ENCODE results near the gene OR6X1. TPM values are rescaled to one million over a fixed set of nuclear protein-coding genes. Genes with fewer than 3 reads are reported as not detected.
A peak's percentile ranks its signal among the peaks of the same experiment; 100 is the strongest.

Gene OR6X1, protein sequence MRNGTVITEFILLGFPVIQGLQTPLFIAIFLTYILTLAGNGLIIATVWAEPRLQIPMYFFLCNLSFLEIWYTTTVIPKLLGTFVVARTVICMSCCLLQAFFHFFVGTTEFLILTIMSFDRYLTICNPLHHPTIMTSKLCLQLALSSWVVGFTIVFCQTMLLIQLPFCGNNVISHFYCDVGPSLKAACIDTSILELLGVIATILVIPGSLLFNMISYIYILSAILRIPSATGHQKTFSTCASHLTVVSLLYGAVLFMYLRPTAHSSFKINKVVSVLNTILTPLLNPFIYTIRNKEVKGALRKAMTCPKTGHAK
- total RNA-seq (2014; rRNA removed; shearing (Covaris generic)): not detected in 2 replicates
- total RNA-seq (2022): not detected in 2 replicates
- not detected for Bru-seq, nascent RNA
- percentile 23 among the genes with signal in this experiment for BruChase-seq, experiment 1, labeled RNA remaining after a 6-hour chase
- not detected for BruChase-seq, experiment 2, labeled RNA remaining after a 2-hour chase
- long read RNA-seq: 0 reads

DNA sequence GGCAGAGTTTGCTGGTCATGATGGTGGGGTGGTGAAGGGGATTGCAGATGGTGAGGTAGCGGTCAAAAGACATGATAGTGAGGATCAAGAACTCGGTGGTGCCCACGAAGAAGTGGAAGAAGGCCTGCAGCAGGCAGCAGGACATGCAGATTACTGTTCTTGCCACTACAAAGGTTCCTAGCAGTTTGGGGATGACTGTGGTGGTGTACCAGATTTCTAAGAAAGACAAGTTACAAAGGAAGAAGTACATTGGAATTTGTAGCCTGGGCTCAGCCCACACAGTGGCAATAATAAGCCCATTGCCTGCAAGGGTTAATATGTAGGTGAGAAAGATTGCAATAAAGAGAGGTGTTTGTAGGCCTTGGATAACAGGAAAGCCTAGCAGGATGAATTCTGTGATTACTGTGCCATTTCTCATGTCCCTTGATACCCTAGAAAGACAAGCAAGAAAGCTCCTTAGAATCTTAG lies at the start of gene OR6X1:
Gene OR6X1, minus strand, starts transcription at position 418 of the 468 bp plus-strand sequence. Its CDS starts 0 bp downstream, at position 418.
- no peaks in the 10 kb centered on the region for H4K20me1 ChIP-seq (ENCODE audit: insufficient read depth, low read length)
- no peak within 1 kb of the TSS for H3K4me3 ChIP-seq (ENCODE audit: low read depth, low read length, poor library complexity, severe bottlenecking)
- CTCF ChIA-PET (ENCODE audit: unreplicated experiment): no interaction called here
- intact Hi-C loops (cut with micrococcal nuclease; ENCODE audit: unreplicated experiment): no loop called here
- POLR2A ChIA-PET: no interaction called here
- no peak within 1 kb of the TSS for H3K4me2 ChIP-seq (ENCODE audit: low read length)
- H3K27ac ChIP-seq (ENCODE audit: low read depth, low read length, poor library complexity, severe bottlenecking): no peak within 1 kb of the TSS
- no TSS peak for BruUV-seq (replicated peaks)
- TF ChIP-seq, protein P1, sequence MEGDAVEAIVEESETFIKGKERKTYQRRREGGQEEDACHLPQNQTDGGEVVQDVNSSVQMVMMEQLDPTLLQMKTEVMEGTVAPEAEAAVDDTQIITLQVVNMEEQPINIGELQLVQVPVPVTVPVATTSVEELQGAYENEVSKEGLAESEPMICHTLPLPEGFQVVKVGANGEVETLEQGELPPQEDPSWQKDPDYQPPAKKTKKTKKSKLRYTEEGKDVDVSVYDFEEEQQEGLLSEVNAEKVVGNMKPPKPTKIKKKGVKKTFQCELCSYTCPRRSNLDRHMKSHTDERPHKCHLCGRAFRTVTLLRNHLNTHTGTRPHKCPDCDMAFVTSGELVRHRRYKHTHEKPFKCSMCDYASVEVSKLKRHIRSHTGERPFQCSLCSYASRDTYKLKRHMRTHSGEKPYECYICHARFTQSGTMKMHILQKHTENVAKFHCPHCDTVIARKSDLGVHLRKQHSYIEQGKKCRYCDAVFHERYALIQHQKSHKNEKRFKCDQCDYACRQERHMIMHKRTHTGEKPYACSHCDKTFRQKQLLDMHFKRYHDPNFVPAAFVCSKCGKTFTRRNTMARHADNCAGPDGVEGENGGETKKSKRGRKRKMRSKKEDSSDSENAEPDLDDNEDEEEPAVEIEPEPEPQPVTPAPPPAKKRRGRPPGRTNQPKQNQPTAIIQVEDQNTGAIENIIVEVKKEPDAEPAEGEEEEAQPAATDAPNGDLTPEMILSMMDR (conservative IDR thresholded peaks at IDR 0.05; ENCODE audit: low read length): no peak
- no peak for TF ChIP-seq EZH2phosphoT487 (IDR thresholded peaks at IDR 0.05; ENCODE audit: borderline replicate concordance, low read depth, low read length)
- H3K4me1 ChIP-seq (ENCODE audit: insufficient read depth, low read length, poor library complexity, severe bottlenecking): no peaks in the 10 kb centered on the region
- H3K79me2 ChIP-seq (ENCODE audit: insufficient read depth, low read depth, low read length): no peaks in the 10 kb centered on the region
- H3K9me2 ChIP-seq (ENCODE audit: insufficient read depth, low read length): no peaks in the 10 kb centered on the region
- H2AFZ ChIP-seq (ENCODE audit: low read length): no peak within 1 kb of the TSS
- no peak for DNase-seq (ENCODE audit: low spot score)
- H3K9me3 ChIP-seq (ENCODE audit: low read length): no peaks in the 10 kb centered on the region
- H3K36me3 ChIP-seq (ENCODE audit: insufficient read depth, low read length): no peaks in the 10 kb centered on the region

DNA sequence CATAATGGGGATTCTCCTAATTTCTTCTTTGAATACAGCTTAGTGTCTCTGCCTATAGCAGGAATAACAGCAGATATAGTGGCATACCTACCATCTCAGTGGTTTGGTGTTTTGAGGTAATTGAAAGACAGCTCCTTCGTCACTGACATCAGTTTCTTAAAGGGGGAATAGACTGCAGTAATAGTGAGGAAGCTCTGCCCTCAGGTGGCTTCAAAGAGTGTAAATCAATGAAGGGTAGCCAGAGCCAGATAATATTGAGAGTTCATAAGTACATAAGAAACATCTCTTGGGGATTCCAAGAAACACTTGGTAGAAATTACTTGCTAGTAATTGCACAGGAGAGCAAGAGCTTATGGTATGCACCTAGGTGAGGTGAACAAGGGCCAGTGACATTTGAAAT lies 47.4 kb upstream of the OR6X1 start:
- no peaks in the 10 kb centered on the region for H3K79me2 ChIP-seq (ENCODE audit: insufficient read depth, low read depth, low read length)
- H3K4me2 ChIP-seq (ENCODE audit: low read length): no peak overlapping the region
- TF ChIP-seq, protein P1 (conservative IDR thresholded peaks at IDR 0.05; ENCODE audit: low read length): no peak
- TF ChIP-seq EZH2phosphoT487 (IDR thresholded peaks at IDR 0.05; ENCODE audit: borderline replicate concordance, low read depth, low read length): no peak
- H3K4me3 ChIP-seq (ENCODE audit: low read depth, low read length, poor library complexity, severe bottlenecking): no peak overlapping the region
- no peaks in the 10 kb centered on the region for H3K9me3 ChIP-seq (ENCODE audit: low read length)
- H4K20me1 ChIP-seq (ENCODE audit: insufficient read depth, low read length): no peaks in the 10 kb centered on the region
- ChIA-PET POLR2A (interaction anchor here (1.0 kb wide), 1 partner anchor 10 kb away, joined by 3 read pairs; no protein-coding TSS in a partner anchor), CTCF (ENCODE audit: unreplicated experiment) (no interaction called here)
- no peak overlapping the region for H2AFZ ChIP-seq (ENCODE audit: low read length)
- no TSS peak for BruUV-seq (replicated peaks)
- no peak overlapping the region for H3K27ac ChIP-seq (ENCODE audit: low read depth, low read length, poor library complexity, severe bottlenecking)
- intact Hi-C loops (cut with micrococcal nuclease; ENCODE audit: unreplicated experiment): no loop called here
- DNase-seq (ENCODE audit: low spot score): no peak
- no peaks in the 10 kb centered on the region for H3K9me2 ChIP-seq (ENCODE audit: insufficient read depth, low read length)
- H3K4me1 ChIP-seq (ENCODE audit: insufficient read depth, low read length, poor library complexity, severe bottlenecking): no peaks in the 10 kb centered on the region
- no peaks in the 10 kb centered on the region for H3K36me3 ChIP-seq (ENCODE audit: insufficient read depth, low read length)

DNA sequence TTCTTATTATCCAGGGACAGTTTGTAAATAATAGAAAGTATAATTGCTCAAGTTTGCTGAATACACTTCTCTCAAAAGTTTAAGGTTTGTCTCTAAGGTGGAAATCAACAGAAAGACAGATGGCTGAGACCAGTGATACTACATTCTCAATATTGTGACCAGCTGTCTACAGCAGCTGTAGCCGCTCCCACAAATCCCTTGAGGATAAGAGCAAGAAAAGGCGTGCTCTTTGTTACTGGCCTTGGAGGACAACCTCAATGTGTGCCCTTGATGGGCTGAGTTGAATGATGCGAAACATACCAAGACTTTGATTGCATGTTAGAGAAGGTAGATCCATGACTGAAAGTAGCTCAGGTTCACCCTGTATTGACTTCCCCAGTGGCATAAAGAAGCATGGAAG lies 45.7 kb upstream of the OR6X1 start:
- Histone ChIP-seq H3K4me3 (ENCODE audit: low read depth, low read length, poor library complexity, severe bottlenecking) (no peak overlapping the region), H4K20me1 (ENCODE audit: insufficient read depth, low read length) (no peaks in the 10 kb centered on the region), H3K36me3 (ENCODE audit: insufficient read depth, low read length) (no peaks in the 10 kb centered on the region), H2AFZ (ENCODE audit: low read length) (no peak overlapping the region), H3K4me2 (ENCODE audit: low read length) (no peak overlapping the region), H3K9me3 (ENCODE audit: low read length) (no peaks in the 10 kb centered on the region), H3K4me1 (ENCODE audit: insufficient read depth, low read length, poor library complexity, severe bottlenecking) (no peaks in the 10 kb centered on the region), H3K27ac (ENCODE audit: low read depth, low read length, poor library complexity, severe bottlenecking) (no peak overlapping the region), H3K79me2 (ENCODE audit: insufficient read depth, low read depth, low read length) (no peaks in the 10 kb centered on the region), H3K9me2 (ENCODE audit: insufficient read depth, low read length) (no peaks in the 10 kb centered on the region)
- BruUV-seq (replicated peaks): no TSS peak
- no peak for DNase-seq (ENCODE audit: low spot score)
- ChIA-PET CTCF (ENCODE audit: unreplicated experiment) (no interaction called here), POLR2A (no interaction called here)
- intact Hi-C loops (cut with micrococcal nuclease; ENCODE audit: unreplicated experiment): no loop called here
- no peak for TF ChIP-seq EZH2phosphoT487 (IDR thresholded peaks at IDR 0.05; ENCODE audit: borderline replicate concordance, low read depth, low read length)
- TF ChIP-seq, protein P1 (conservative IDR thresholded peaks at IDR 0.05; ENCODE audit: low read length): no peak
